GM19043 (cell line): ENCODE data around the gene CACNA1G.

Experiments
- ATAC-seq: cut with Tn5 transposase; IDR thresholded peaks from one replicate; pipeline ENCODE4 v1.9.1; 2021; ENCODE audit warnings: low read depth; ENCODE audit not compliant: unreplicated experiment

The CACNA1G gene

DNA sequence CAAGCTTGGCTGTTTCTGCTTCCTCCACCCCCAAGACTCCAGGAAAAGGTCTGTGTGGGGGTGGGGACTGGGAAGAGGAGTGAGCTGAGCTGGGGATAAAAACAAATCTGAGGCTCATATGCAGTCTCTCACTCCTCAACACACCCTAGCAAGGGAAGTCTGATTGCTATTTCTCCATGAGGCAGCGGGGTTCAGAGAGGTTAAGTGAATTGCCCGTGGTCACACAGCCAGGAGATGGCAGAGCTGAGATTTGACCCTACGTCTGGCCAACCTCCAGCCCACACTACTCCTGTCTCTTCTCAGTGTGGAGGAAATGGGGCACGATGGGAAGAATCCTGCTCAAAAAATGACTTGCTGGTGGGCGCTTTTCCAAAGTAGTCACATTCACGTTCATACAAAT lies 69.4 kb downstream of the CACNA1G start:
- ATAC-seq: no peak

DNA sequence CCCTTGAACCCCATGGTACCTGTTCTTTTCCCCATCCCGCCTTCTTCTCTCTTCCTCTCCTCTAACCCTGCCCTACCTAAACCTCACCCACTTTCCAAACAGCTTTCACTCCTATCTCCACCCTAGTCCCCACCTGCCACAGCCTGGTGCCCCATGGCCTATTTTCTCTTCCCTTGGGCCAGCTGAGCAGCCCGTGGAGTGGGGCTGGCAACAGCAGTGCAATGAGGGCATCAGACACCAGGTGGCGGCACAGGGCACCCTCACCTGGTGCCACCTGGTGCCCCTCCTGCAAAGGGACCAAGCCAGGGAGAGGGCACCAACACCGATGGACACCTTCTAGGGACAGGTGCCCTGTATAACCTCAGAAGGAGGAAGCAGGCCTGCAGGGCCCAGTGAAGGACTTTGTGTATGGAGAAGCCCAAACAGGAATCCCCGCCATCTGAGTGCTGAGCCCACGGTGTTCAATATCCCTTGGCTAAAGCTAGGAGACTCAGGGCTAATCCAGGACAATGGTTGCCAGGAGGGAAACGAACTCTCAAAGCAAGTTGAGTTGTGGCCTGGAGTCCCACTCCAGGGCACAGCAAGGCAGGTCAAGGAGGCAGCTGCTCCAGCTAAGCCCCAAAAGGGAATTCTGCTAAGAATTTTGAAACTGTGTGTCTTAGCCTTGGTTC lies 70.1 kb downstream of the CACNA1G start:
- ATAC-seq: no peak

DNA sequence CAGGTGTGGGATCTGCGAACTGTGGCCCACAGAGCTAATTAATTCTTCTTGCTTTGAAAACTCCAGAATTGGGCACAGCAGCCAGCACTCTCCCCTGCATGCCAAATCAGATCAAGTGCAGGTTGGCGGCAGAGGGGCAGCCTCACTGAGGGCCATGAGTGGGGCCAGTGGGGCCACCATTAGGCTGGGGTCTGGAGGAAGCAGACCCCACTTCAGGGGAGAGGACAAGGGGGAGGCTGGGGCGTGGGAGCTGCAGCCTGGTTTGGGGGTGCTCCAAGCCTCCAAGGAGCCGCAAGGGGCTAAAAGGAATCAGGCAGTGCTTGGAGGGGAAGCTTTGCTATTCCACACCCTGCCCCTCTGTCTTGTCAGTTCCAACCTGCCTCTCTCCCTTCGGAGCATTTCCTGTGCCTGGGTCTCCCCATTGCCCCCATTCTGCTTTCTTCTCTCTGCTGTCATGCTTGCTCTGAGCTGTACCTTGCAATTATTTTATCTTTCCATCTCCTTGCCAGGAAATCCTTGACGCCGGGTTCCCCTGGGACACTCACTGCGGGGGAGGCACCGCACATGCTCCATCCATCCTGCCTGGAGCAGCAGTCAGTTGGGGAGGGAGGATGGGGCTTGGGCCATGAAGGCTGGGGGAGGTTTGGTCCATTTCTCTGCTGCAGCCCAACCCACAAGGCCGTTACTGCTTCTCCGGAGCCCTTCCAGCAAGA lies 70.8 kb downstream of the CACNA1G start:
- ATAC-seq: no peak

DNA sequence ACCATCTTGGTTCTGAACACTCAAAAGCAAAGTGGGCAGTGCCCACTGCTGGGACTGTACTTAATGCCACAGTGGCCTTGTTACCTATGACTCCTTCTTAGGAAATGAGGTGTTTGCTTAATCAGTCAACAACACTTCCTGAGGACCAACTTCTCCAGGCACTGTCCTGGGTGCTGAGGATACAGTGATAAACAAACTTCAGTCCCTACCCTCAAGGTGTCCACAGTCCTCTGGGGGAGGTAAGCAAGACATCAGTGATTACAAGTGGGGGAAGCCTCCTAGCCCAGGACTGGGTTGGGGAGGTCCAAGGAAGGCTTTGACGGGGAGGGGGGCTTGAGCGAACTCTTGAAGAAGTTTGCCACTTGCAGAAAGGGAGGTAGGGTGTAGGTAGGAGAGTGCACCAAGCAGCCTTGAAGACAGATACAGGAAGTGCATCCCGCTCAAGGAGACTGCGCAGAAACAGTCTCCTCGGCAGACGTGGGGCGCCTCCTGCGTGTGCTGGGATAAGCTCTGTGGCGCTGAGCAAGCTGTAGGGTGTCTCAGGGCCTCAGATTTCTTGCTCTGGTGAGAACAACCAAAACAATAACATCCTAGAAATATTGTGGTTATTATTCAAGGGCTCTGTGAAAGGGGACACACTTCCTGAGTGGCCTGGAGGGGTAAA lies 71.5 kb downstream of the CACNA1G start:
- ATAC-seq: no peak

DNA sequence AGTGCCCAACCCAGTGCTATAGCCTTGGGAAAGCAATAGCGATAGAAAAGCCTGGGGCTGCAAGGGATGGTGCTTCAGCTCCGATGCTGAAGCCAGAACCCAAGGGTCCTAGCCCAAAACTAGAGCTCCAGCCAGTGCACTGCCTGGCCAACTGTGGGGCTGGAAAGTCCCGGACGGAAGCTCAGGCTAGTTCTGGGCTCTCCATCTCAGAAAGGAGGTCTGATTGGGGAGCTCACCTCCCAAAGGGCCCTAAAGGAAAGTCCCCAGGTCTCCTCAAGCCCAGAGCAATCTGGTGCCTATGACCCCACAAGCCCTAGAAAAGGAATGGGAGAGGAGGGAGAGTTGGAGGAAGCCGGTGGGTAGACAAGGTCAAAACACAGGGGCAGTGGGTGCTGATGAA lies 72.1 kb downstream of the CACNA1G start:
- no peak for ATAC-seq

DNA sequence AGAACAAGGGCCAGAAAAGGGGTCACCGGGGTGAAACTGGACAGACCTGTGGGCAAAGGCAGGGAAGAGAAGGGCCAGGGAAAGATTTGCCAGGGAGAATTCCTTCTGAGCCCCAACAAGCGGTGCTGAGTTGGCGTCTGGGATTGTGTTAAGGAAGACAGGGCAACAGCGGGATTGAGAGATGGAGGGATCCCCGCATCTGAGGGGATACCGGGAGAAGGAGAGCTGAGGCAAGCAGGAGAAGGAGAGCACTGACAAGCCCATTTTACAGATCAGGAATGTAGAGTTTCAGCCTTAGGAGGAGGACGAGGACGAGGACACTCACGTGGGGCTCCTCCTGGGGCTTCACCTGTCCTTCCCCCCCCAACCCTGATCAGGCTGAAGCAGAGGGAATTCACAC lies 73.2 kb downstream of the CACNA1G start:
- no peak for ATAC-seq

GRCh38 chr17:50634224-50634914 lies 73.9 kb downstream of the CACNA1G start, which contains the start of gene ABCC3:
ABCC3 (plus strand) TSS chr17:50634881; CDS start chr17:50634937, 56 bp downstream.
- ATAC-seq: no peak

GRCh38 chr17:50634915-50635731 lies 74.6 kb downstream of the CACNA1G start:
- ATAC-seq: no peak

DNA sequence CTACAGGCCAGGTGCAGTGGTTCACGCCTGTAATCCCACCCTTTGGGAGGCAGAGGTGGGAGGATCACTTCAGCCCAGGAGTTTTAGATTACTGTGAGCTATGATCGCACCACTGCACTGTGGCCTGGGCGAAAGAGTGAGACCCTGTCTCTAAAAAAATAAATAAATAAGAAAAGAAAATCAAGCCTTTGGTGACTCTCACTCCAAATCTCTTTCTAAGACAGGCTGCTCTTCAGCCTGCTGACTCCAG lies 75.1 kb downstream of the CACNA1G start:
- ATAC-seq: no peak

DNA sequence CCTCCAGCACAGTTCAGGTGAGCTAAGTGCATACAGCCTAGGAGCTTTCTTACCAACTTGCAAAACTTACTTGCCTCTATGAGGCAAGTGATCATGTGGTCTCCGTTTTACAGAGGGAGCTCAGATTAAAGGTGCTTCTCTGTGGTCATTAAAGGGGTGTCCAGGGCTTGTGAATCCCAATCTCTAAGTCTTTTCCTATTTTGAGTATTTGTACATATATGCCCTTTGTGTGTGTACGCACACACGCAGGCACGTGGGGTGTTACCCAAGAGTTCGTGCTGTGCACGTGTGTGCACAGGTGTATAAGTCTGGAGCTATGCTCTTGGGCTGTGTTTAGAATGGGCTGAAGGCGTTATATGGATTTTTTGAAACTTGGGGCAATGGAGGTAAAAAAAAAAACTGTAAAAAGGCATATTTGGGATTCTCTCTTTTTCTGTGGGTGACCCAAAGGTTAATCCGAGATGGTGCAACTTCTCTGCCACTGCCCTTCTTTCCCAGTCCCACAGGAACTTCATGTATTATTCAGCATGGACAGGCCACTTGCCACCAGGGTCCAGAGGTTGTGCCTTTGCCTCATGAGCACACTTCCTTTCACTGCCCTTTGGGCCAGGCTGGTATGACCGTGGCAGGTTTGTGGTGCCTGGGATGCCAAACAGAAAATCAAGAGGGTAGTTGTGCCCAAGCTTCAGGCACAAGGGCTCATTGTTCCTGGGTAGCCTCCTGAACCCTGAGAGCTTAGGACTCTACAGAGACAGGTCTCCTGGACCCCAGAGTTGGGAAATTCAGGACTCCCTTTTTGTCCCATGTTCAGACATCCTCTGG lies 75.7 kb downstream of the CACNA1G start:
- ATAC-seq: no peak

DNA sequence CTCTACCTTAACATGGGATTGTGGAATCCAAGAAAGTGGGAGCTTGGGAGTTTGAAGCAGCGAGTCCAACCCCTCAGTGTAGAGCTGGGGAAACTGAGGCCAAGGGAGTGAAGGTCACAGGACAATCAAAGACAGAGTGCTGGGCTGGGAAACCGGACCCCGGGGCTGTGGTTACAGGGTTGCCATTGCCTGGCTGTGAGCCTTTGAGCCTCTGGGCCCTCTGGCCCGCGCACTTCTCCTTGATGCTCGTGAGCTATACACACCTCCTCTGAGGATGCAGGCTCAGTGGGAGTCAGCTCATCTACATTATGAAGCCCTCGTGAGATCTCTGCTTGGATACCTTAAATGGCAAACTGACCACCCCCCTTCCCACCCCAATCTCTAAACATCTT lies 76.3 kb downstream of the CACNA1G start:
- no peak for ATAC-seq

DNA sequence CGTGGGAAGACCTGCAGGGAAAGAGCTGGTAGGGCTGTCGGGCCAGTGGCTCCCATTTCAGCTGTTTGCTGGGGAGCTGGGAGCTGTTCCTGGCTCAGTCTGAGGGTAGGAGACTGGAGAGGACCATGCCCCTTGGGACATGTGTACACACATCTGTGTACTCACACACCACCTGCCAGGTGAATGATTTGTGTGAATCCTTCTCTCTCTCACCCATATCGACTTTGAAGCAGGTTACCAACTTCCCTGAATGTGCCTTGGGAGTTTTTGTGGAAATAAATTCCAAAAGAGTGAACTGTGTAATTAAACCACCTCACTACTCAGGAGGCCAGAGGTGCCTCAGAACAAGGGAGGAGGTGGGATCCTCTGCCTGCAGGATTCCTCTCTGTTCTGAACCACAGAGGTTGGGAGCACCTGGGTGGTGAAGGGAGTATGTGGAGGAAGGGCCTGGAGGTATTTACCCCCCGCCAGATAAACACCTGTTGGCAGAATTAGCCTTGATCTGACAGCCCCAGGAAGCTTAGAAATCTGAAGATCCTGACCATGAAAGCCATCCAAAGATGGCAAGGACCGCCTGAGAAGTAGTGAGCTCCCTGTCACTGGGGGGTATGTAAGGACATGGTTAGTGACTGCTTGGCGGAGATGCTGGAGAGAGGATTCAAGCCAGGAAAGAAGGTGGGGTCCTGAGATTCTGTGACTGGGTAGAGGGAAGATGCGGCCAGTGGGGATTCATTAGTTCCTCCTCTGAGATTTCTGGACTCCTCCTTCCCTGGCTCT lies 77.5 kb downstream of the CACNA1G start:
- no peak for ATAC-seq

- ATAC-seq: no peak
Measured at GRCh38 chr17:50638606-50638965, 78.1 kb downstream of the CACNA1G start.

GRCh38 chr17:50638966-50639713 lies 78.6 kb downstream of the CACNA1G start:
- no peak for ATAC-seq

DNA sequence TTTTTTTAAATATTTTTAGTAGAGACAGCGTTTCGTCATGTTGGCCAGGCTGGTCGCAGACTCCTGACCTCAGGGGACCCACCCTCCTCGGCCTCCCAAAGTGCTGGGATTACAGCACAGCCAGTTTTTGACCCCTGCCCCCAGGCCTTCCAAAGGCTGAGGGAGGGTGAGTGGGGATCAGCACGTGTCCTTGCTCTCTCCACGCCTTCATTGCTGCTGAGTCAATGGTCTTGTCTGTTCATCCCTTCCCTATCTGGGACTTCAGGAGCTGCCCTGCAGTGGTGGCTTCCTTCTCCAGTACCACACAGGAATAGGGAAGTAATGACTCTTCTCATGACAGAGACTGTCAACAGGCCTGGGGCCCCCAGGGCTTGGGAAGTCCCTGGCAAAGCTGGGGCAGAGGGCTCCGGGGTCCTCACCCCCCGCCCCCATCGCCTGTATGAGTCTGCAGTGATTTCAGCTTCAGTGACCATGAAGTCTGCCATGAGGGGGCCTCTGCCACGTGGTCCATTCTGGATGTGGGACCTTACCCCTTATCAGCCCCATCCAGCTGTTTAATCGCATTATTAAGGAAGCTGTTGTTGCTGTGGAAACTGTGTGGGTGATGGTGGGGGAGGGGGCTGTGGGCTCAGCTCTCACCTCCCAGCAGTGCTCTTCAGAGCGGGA lies 80.3 kb downstream of the CACNA1G start:
- no peak for ATAC-seq

DNA sequence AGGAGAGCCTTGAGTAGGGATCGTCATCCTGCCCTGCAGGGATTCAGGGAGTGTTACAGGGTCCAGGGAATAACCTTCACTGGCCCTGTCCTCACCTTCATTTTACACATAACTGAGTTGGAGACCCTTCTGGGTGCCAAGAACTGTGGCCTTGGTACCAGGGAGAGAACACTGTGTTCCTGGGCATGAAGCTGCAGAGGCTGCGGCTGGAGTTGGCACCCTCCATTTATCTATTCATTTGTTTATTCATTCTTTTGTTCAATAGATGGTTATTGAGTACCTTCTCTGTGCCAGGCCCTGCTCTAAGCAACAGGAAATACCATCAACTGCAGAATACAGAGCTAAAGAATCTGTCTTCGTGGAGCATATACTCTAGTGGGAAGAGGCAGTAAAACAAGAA lies 80.8 kb downstream of the CACNA1G start:
- ATAC-seq: no peak

DNA sequence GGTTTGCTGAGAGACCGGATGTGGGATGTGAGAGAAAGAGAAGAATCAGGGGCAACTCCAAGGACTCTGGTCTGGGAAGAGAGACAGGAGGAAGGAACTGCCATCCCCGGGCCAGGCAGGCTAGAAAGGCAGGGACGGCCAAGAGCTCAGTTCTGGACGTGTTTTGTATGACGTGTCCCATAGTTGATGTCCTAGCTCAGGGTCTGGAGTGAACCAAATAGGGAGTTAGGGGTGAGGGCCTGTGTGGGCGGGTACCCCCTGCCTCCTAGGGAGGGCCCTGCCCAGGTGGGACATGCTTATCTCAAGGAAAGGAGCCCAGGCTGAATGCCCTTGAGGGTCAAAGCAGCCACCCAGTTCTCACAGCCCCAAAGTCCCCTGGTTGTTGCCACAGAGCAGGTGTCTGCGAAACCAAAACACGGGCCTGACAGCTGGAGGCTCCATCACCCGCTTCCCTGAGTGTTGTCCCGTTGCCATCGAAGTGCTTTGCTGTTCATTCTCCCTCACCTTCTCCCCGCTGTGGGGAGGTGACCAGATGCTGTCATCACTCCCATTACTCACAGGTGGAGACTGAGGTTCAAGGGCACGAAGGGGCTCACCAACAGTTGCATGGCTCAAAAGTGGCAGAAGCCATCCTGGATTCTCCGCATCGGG lies 81.7 kb downstream of the CACNA1G start:
- ATAC-seq: no peak
